OCI-LY3 (cell line): ENCODE measurements around the gene WWOX.

Experiments used
- H2AFZ ChIP-seq: fragments of 200-600, 300-600 bp; shearing (Covaris generic); 2 replicates; pipeline ENCODE4 v1.6.0; 2014; ENCODE audit warnings: antibody characterized with exemption, low read depth, low read length
- H3K27ac ChIP-seq: fragments of 200-600, 300-600 bp; sonication (generic); 2 replicates; pipeline ENCODE4 v1.5.1; 2014; ENCODE audit warnings: mild to moderate bottlenecking, low read length, moderate library complexity, mixed read lengths
- H3K27me3 ChIP-seq: fragments of 200-600, 300-600 bp; sonication (generic); 2 replicates; pipeline ENCODE4 v1.6.1; 2014; ENCODE audit warnings: low read depth, low read length, mixed read lengths
- H3K36me3 ChIP-seq: fragments of 200-600, 300-600 bp; sonication (generic); replicated peaks from 2 replicates; pipeline ENCODE3; 2014; ENCODE audit warnings: low read depth, low read length, mixed read lengths
- H3K4me1 ChIP-seq: fragments of 300-600, 200-600 bp; sonication (generic); 2 replicates; pipeline ENCODE4 v1.6.1; 2014; ENCODE audit warnings: low read length, mixed read lengths
- H3K4me2 ChIP-seq: fragments of 200-600, 300-600 bp; sonication (generic); 2 replicates; pipeline ENCODE4 v1.6.1; 2014; ENCODE audit warnings: low read length, mixed read lengths
- H3K4me3 ChIP-seq: fragments of 300-600, 200-600 bp; sonication (generic); 2 replicates; pipeline ENCODE4 v1.5.1; 2014; ENCODE audit warnings: antibody characterized with exemption, mild to moderate bottlenecking, low read length, moderate library complexity
- H3K79me2 ChIP-seq: fragments of 300-600, 200-600 bp; shearing (Covaris generic); 2 replicates; pipeline ENCODE4 v1.6.1; 2014; ENCODE audit warnings: mild to moderate bottlenecking, low read length, mixed read lengths
- H3K9ac ChIP-seq: fragments of 300-600, 200-600 bp; shearing (Covaris generic); 2 replicates; pipeline ENCODE4 v1.6.0; 2014; ENCODE audit warnings: mild to moderate bottlenecking, low read length, moderate library complexity
- H3K9me3 ChIP-seq: fragments of 200-600, 300-600 bp; shearing (Covaris generic); 2 replicates; pipeline ENCODE4 v1.6.1; 2014; ENCODE audit warnings: low read length, mixed read lengths; ENCODE audit not compliant: insufficient read depth
- H4K20me1 ChIP-seq: fragments of 200-600, 300-600 bp; sonication (generic); 2 replicates; pipeline ENCODE4 v1.6.1; 2016; ENCODE audit warnings: low read length, mixed read lengths; ENCODE audit not compliant: insufficient read depth
- EZH2phosphoT487 ChIP-seq: fragments of 200-600 bp; shearing (Covaris generic); IDR thresholded peaks from 2 replicates; pipeline ENCODE4 v1.6.1; 2018; ENCODE audit warnings: antibody characterized with exemption, mixed run types, low read depth
- TF ChIP-seq, protein P1 (sequence below): fragments of 200-600, 300-600 bp; sonication (generic); IDR thresholded peaks from 2 replicates; pipeline ENCODE4 v1.5.1; 2014; ENCODE audit warnings: antibody characterized with exemption, low read length, low read depth

Gene WWOX

DNA sequence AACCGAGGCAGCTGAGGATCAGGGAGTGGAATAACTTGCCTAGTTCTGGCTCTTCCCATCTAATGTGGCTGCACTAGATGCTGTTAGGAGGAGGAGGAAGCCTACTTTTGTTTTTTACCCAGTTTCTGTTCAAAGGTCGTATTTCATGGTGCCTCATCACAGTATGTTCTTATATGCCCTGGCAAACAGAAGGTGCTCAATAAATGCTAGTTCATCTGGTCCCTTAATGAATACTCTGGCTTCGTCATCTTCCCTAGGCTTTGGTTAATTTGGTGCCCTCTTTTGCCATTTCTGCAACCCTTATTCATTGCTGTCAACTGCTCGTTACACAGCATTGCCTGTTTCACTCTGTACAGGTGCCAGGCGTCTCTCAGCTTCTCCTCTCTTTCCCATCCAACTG lies 151.7 kb downstream of the WWOX start:
- H3K4me3 ChIP-seq = no peak overlapping the region
- H3K36me3 ChIP-seq = no peaks in the 10 kb centered on the region
- no peaks in the 10 kb centered on the region for H3K27me3 ChIP-seq
- H3K9me3 ChIP-seq = no peaks in the 10 kb centered on the region
- H3K79me2 ChIP-seq = no peaks in the 10 kb centered on the region
- no peaks in the 10 kb centered on the region for H3K4me1 ChIP-seq
- no peak overlapping the region for H3K27ac ChIP-seq
- no peak overlapping the region for H3K9ac ChIP-seq
- H2AFZ ChIP-seq = no peak overlapping the region
- no peak overlapping the region for H3K4me2 ChIP-seq
- no peaks in the 10 kb centered on the region for H4K20me1 ChIP-seq
- no peak for TF ChIP-seq EZH2phosphoT487
- TF ChIP-seq, protein P1, sequence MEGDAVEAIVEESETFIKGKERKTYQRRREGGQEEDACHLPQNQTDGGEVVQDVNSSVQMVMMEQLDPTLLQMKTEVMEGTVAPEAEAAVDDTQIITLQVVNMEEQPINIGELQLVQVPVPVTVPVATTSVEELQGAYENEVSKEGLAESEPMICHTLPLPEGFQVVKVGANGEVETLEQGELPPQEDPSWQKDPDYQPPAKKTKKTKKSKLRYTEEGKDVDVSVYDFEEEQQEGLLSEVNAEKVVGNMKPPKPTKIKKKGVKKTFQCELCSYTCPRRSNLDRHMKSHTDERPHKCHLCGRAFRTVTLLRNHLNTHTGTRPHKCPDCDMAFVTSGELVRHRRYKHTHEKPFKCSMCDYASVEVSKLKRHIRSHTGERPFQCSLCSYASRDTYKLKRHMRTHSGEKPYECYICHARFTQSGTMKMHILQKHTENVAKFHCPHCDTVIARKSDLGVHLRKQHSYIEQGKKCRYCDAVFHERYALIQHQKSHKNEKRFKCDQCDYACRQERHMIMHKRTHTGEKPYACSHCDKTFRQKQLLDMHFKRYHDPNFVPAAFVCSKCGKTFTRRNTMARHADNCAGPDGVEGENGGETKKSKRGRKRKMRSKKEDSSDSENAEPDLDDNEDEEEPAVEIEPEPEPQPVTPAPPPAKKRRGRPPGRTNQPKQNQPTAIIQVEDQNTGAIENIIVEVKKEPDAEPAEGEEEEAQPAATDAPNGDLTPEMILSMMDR = no peak

- no peak overlapping the region for H3K4me3 ChIP-seq
- no peak overlapping the region for H3K27ac ChIP-seq
- TF ChIP-seq EZH2phosphoT487 = no peak
- TF ChIP-seq, protein P1 = no peak
- H3K79me2 ChIP-seq = no peaks in the 10 kb centered on the region
- H3K27me3 ChIP-seq = no peaks in the 10 kb centered on the region
- no peaks in the 10 kb centered on the region for H3K4me1 ChIP-seq
- no peak overlapping the region for H3K9ac ChIP-seq
- H3K36me3 ChIP-seq = no peaks in the 10 kb centered on the region
- no peak overlapping the region for H3K4me2 ChIP-seq
- no peaks in the 10 kb centered on the region for H3K9me3 ChIP-seq
- H4K20me1 ChIP-seq = no peaks in the 10 kb centered on the region
- no peak overlapping the region for H2AFZ ChIP-seq
These were observed 153.3 kb downstream of the WWOX start for GRCh38 chr16:78252757-78253156.

GRCh38 chr16:78254841-78255240 lies 155.4 kb downstream of the WWOX start:
- Histone ChIP-seq H3K79me2 (no peaks in the 10 kb centered on the region), H3K27me3 (no peaks in the 10 kb centered on the region), H3K9ac (no peak overlapping the region), H3K36me3 (no peaks in the 10 kb centered on the region), H3K9me3 (no peaks in the 10 kb centered on the region), H2AFZ (no peak overlapping the region), H3K27ac (no peak overlapping the region), H3K4me2 (no peak overlapping the region), H4K20me1 (no peaks in the 10 kb centered on the region), H3K4me1 (no peaks in the 10 kb centered on the region), H3K4me3 (no peak overlapping the region)
- TF ChIP-seq, protein P1 = no peak
- TF ChIP-seq EZH2phosphoT487 = no peak

- Histone ChIP-seq H3K4me1 (no peaks in the 10 kb centered on the region), H3K27ac (no peak overlapping the region), H3K4me2 (no peak overlapping the region)
These were observed 157.4 kb downstream of the WWOX start for GRCh38 chr16:78256686-78257375.

More at GRCh38 chr16:78256686-78257375, 157.4 kb downstream of the WWOX start:
- H4K20me1 ChIP-seq = no peaks in the 10 kb centered on the region
- H3K9ac ChIP-seq = no peak overlapping the region
- H3K27me3 ChIP-seq = no peaks in the 10 kb centered on the region
- H3K4me3 ChIP-seq = no peak overlapping the region
- H3K79me2 ChIP-seq = no peaks in the 10 kb centered on the region
- no peaks in the 10 kb centered on the region for H3K9me3 ChIP-seq
- TF ChIP-seq EZH2phosphoT487 = no peak
- no peaks in the 10 kb centered on the region for H3K36me3 ChIP-seq
- H2AFZ ChIP-seq = no peak overlapping the region
